Right atrium auricular region (tissue), 2 donors: Measurements from ENCODE around the gene LIFR. TPM values are rescaled to one million over a fixed set of nuclear protein-coding genes. Genes with fewer than 3 reads are reported as not detected.
A peak's percentile ranks its signal among the peaks of the same experiment; 100 is the strongest.
"Not testable (repeated sequence)": the region's sequence is repeated elsewhere in the genome, so short reads cannot be mapped to it uniquely, and the experiment has no call there.

Source experiments
- DNase-seq: peaks from one replicate; pipeline ENCODE4 v3.0.0-alpha.2; 2019; ENCODE audit warnings: low spot score
- H3K27ac ChIP-seq, 2 donors: fragments of 200-600 bp; sonication (generic); 1 replicate in 1 of 2; 2 replicates in 1 of 2; pipeline ENCODE4 v1.5.1; 2016 to 2019
- H3K27me3 ChIP-seq, 2 donors: fragments of 200-600 bp; sonication (generic); one replicate each; pipeline versions ENCODE4 v1.5.1 to v1.6.0; 2017 to 2019
- H3K36me3 ChIP-seq: fragments of 200-600 bp; sonication (generic); one replicate; pipeline ENCODE4 v1.5.1; 2016
- H3K4me1 ChIP-seq, 2 donors: fragments of 200-600 bp; sonication (generic); one replicate each; pipeline versions ENCODE4 v1.5.1 to v1.6.0; 2017 to 2019
- H3K4me3 ChIP-seq, 2 donors: fragments of 200-600 bp; sonication (generic); 1 replicate in 1 of 2; 2 replicates in 1 of 2; pipeline ENCODE4 v1.5.1; 2017 to 2019; ENCODE audit warnings: mild to moderate bottlenecking in 1 of 2, moderate library complexity in 1 of 2
- H3K9me3 ChIP-seq, 2 donors: fragments of 200-600 bp; sonication (generic); one replicate each; pipeline ENCODE4 v1.5.1; 2019
- CTCF ChIP-seq, 2 donors: fragments of 200-600 bp; sonication (generic); IDR thresholded peaks; one replicate each; pipeline ENCODE4 v1.5.1; 2019; ENCODE audit warnings: antibody characterized with exemption in 2 of 2
- total RNA-seq, 2 donors: library from RNA; depleted of rRNA; stranded (reverse); fragments of >200 nt; gene quantifications; one replicate each; pipeline ENCODE4 v1.1.0, GENCODE V29; 2016

Gene LIFR
- total RNA-seq, 2 donors from 2014 or later: 38.9 to 58.0 TPM

GRCh38 chr5:38524022-38524421, 32.4 kb downstream of the LIFR start:
- Histone ChIP-seq H3K9me3 (peaks cover 0 to 6% of the 10 kb centered on the region in 2 donors), H3K36me3 (peaks cover 63% of the 10 kb centered on the region), H3K27me3 (no peaks in the 10 kb centered on the region), H3K4me1 (peaks cover 0 to 5% of the 10 kb centered on the region in 2 donors), H3K27ac (no peak overlapping the region), H3K4me3 (no peak overlapping the region)
- TF ChIP-seq CTCF (IDR thresholded peaks at IDR 0.05): no peak
- no peak for DNase-seq

GRCh38 chr5:38519476-38519875, 37.0 kb downstream of the LIFR start:
- no peak for DNase-seq
- Histone ChIP-seq H3K27me3 (no peaks in the 10 kb centered on the region), H3K36me3 (peaks cover 30% of the 10 kb centered on the region), H3K27ac (no peak overlapping the region), H3K4me1 (no peaks in the 10 kb centered on the region), H3K4me3 (no peak overlapping the region), H3K9me3 (peaks cover 0 to 6% of the 10 kb centered on the region in 2 donors)
- no peak for TF ChIP-seq CTCF (IDR thresholded peaks at IDR 0.05)

GRCh38 chr5:38518341-38518740, 38.1 kb downstream of the LIFR start:
- no peaks in the 10 kb centered on the region for H3K27me3 ChIP-seq
- H3K36me3 ChIP-seq: peaks cover 25% of the 10 kb centered on the region
- no peak for DNase-seq
- peaks cover 0 to 6% of the 10 kb centered on the region in 2 donors for H3K9me3 ChIP-seq
- no peaks in the 10 kb centered on the region for H3K4me1 ChIP-seq
- TF ChIP-seq CTCF (IDR thresholded peaks at IDR 0.05): no peak
- H3K4me3 ChIP-seq: no peak overlapping the region
- H3K27ac ChIP-seq: no peak overlapping the region

- H3K4me3 ChIP-seq, H3K27me3 ChIP-seq, DNase-seq, H3K27ac ChIP-seq, H3K9me3 ChIP-seq, H3K4me1 ChIP-seq: not testable (repeated sequence)
- peaks cover 19% of the 10 kb centered on the region for H3K36me3 ChIP-seq
Observed at GRCh38 chr5:38516649-38517048, 39.8 kb downstream of the LIFR start.

GRCh38 chr5:38515646-38516045, 40.8 kb downstream of the LIFR start:
- TF ChIP-seq CTCF (IDR thresholded peaks at IDR 0.05): peak; percentile 26 to 50
- Histone ChIP-seq H3K9me3 (peaks cover 0 to 6% of the 10 kb centered on the region in 2 donors), H3K36me3 (peaks cover 19% of the 10 kb centered on the region)

GRCh38 chr5:38515092-38515491, 41.4 kb downstream of the LIFR start:
- TF ChIP-seq CTCF (IDR thresholded peaks at IDR 0.05): no peak
- no peak for DNase-seq
- Histone ChIP-seq H3K4me3 (no peak overlapping the region), H3K4me1 (no peaks in the 10 kb centered on the region), H3K27me3 (no peaks in the 10 kb centered on the region), H3K27ac (no peak overlapping the region), H3K36me3 (peaks cover 20% of the 10 kb centered on the region), H3K9me3 (peaks cover 0 to 4% of the 10 kb centered on the region in 2 donors)

More at GRCh38 chr5:38515646-38516045, 40.8 kb downstream of the LIFR start:
- no peak overlapping the region for H3K27ac ChIP-seq
- H3K4me1 ChIP-seq: no peaks in the 10 kb centered on the region
- DNase-seq: no peak
- no peaks in the 10 kb centered on the region for H3K27me3 ChIP-seq
- no peak overlapping the region for H3K4me3 ChIP-seq
